ENCODE measurements around the gene SESN1. TPM values are rescaled to one million over a fixed set of nuclear protein-coding genes. Genes with fewer than 3 reads are reported as not detected.

Gene SESN1
- total and polyA plus RNA-seq, 9 of the 15 experiments (the other 6 are each of a cell fraction or from before 2014, with no cell fraction given): 3.1 to 13.0 (median 7.4) TPM

DNA sequence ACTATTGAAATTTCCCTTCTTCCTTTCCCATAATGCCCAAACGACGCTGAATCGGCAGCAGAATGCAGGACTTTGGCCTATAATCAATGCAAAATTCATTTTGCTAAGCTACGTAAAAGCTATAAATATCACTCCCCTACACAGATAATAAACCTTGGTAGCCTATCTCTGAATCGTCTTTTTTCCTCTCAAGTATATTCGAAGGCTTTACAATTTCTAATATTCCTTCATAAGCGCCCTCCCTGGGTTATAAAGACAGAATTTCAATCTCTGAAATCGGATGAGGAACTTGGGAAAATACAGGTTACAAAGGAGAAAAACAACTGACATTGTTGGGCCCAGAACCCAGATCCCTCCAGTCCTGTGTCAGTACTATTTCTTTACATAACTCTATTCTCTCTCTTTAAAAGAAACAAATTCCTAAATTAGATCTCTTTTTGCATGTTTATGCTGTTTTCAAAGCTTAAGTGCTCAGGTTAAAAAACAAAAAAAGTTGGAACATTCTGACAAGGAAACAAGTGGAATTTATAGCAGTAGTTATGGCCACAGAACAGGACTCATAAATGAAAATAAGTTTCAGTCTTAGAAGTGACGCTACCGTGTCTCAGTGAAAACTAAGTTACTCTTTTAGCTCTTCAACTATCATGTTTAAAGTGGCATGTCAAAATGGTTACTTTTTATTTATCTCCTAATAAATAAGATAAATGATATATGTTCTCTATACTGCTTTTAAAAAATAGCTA lies 84.5 kb downstream of the SESN1 start:
- peak; percentile 6 for ATAC-seq
- Histone ChIP-seq H2AFZ (ENCODE audit: low read depth, low read length) (peak overlapping the region; percentile 99), H3K9ac (ENCODE audit: insufficient read depth in 1 of 2, low read depth in 2 of 2, low read length in 2 of 2) (peak overlapping the region; percentile 85 to 97), H3K27me3 (ENCODE audit: control insufficient read depth in 2 of 2, insufficient read depth in 2 of 2, low read length in 2 of 2) (no peaks in the 10 kb centered on the region), H4K20me1 (replicated peaks; ENCODE audit: control insufficient read depth, insufficient read depth, low read length) (no peaks in the 10 kb centered on the region), H3K27ac (ENCODE audit: extremely low read depth, low read depth, low read length) (peak overlapping the region; percentile 73), H3K79me2 (ENCODE audit: control insufficient read depth, insufficient read depth, low read length) (peaks cover 10% of the 10 kb centered on the region; the same call in 1 of the 3 replicates), H3K9me1 (ENCODE audit: control insufficient read depth, insufficient read depth, low read length) (no peaks in the 10 kb centered on the region), H3K4me3 (peak overlapping the region; percentile 68), H3K9me3 (replicated peaks; ENCODE audit: control insufficient read depth, insufficient read depth, low read depth, low read length) (no peaks in the 10 kb centered on the region), H3K36me3 (ENCODE audit: control insufficient read depth, insufficient read depth, low read length) (no peaks in the 10 kb centered on the region), H3K4me1 (replicated peaks in 1 of 2; ENCODE audit: control insufficient read depth in 2 of 2, insufficient read depth in 2 of 2, low read length in 2 of 2) (peaks cover 6 to 8% of the 10 kb centered on the region in 2 experiments), H3K4me2 (ENCODE audit: insufficient read depth, low read length) (peak overlapping the region; percentile 96)
- intact Hi-C loops (cut with micrococcal nuclease) (no loop called here), in situ Hi-C loops (cut with MboI) (no loop called here)
- DNase-seq (ENCODE audit: extremely low read depth in 1 of 4, low spot score in 3 of 4): no peak
- 1% methylated on average over 10 of the region's 10 CpGs for WGBS (ENCODE audit: insufficient coverage, low coverage, missing lambda C conversion rate)
- TSS peak; percentile 90 for BruUV-seq (replicated peaks)
- ChIA-PET POLR2A (interaction anchor here (1.2 to 1.5 kb wide), 3 partner anchors 9 to 27 kb away, joined by 3 read pairs; no protein-coding TSS in a partner anchor), CTCF (ENCODE audit: low intra/inter-chr PET ratio) (no interaction called here)
- FAIRE-seq: peak; percentile 58
- TF ChIP-seq, protein P1, sequence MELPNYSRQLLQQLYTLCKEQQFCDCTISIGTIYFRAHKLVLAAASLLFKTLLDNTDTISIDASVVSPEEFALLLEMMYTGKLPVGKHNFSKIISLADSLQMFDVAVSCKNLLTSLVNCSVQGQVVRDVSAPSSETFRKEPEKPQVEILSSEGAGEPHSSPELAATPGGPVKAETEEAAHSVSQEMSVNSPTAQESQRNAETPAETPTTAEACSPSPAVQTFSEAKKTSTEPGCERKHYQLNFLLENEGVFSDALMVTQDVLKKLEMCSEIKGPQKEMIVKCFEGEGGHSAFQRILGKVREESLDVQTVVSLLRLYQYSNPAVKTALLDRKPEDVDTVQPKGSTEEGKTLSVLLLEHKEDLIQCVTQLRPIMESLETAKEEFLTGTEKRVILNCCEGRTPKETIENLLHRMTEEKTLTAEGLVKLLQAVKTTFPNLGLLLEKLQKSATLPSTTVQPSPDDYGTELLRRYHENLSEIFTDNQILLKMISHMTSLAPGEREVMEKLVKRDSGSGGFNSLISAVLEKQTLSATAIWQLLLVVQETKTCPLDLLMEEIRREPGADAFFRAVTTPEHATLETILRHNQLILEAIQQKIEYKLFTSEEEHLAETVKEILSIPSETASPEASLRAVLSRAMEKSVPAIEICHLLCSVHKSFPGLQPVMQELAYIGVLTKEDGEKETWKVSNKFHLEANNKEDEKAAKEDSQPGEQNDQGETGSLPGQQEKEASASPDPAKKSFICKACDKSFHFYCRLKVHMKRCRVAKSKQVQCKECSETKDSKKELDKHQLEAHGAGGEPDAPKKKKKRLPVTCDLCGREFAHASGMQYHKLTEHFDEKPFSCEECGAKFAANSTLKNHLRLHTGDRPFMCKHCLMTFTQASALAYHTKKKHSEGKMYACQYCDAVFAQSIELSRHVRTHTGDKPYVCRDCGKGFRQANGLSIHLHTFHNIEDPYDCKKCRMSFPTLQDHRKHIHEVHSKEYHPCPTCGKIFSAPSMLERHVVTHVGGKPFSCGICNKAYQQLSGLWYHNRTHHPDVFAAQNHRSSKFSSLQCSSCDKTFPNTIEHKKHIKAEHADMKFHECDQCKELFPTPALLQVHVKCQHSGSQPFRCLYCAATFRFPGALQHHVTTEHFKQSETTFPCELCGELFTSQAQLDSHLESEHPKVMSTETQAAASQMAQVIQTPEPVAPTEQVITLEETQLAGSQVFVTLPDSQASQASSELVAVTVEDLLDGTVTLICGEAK (IDR thresholded peaks at IDR 0.05): 0 out of 2 replicates have a peak, but pooled peaks have one; percentile 24
- TF ChIP-seq, protein P1 (CRISPR knock-in tag; IDR thresholded peaks at IDR 0.05): no peak
- TF ChIP-seq, protein P2, sequence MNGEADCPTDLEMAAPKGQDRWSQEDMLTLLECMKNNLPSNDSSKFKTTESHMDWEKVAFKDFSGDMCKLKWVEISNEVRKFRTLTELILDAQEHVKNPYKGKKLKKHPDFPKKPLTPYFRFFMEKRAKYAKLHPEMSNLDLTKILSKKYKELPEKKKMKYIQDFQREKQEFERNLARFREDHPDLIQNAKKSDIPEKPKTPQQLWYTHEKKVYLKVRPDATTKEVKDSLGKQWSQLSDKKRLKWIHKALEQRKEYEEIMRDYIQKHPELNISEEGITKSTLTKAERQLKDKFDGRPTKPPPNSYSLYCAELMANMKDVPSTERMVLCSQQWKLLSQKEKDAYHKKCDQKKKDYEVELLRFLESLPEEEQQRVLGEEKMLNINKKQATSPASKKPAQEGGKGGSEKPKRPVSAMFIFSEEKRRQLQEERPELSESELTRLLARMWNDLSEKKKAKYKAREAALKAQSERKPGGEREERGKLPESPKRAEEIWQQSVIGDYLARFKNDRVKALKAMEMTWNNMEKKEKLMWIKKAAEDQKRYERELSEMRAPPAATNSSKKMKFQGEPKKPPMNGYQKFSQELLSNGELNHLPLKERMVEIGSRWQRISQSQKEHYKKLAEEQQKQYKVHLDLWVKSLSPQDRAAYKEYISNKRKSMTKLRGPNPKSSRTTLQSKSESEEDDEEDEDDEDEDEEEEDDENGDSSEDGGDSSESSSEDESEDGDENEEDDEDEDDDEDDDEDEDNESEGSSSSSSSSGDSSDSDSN (IDR thresholded peaks at IDR 0.05; ENCODE audit: borderline replicate concordance in 1 of 2, low read depth in 2 of 2, low read length in 2 of 2): 0 out of 4 replicates have a peak, but pooled peaks of 1 of the 2 experiments have one; percentile 38
- TF ChIP-seq ZNF24 (IDR thresholded peaks at IDR 0.05) (0 out of 2 replicates have a peak, but pooled peaks have one; percentile 24), GTF2E2 (tag; IDR thresholded peaks at IDR 0.05) (peak; percentile 46; the same call in 1 of the 2 replicates), ZFX (CRISPR knock-in tag; IDR thresholded peaks at IDR 0.05) (0 out of 2 replicates have a peak, but pooled peaks have one; percentile 8)
- TF ChIP-seq, protein P3, sequence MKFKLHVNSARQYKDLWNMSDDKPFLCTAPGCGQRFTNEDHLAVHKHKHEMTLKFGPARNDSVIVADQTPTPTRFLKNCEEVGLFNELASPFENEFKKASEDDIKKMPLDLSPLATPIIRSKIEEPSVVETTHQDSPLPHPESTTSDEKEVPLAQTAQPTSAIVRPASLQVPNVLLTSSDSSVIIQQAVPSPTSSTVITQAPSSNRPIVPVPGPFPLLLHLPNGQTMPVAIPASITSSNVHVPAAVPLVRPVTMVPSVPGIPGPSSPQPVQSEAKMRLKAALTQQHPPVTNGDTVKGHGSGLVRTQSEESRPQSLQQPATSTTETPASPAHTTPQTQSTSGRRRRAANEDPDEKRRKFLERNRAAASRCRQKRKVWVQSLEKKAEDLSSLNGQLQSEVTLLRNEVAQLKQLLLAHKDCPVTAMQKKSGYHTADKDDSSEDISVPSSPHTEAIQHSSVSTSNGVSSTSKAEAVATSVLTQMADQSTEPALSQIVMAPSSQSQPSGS (CRISPR knock-in tag; IDR thresholded peaks at IDR 0.05): no peak
